NCI-H2227 treated with DMSO at 0.1 percent for 48 hours (cell line): ENCODE results near the gene C20orf141.
"Not testable (repeated sequence)": the region's sequence is repeated elsewhere in the genome, so short reads cannot be mapped to it uniquely, and the experiment has no call there.

Experiments
- DNase-seq: peaks from one replicate; lab custom pipeline; 2025; lab: John Stamatoyannopoulos, UW

C20orf141 gene

GRCh38 chr20:2799688-2800520 is 14.9 kb upstream of the C20orf141 start:
- DNase-seq: peak; percentile 36

GRCh38 chr20:2800521-2801285 is 14.1 kb upstream of the C20orf141 start, which contains the start of gene CPXM1:
TSS of gene CPXM1 (minus strand) at chr20:2800627. CDS start at chr20:2800572, 55 bp downstream.
- DNase-seq: peak; percentile 62

- DNase-seq: no peak
Measured at GRCh38 chr20:2801286-2801728, 13.5 kb upstream of the C20orf141 start.

- DNase-seq: no peak
Measured at GRCh38 chr20:2804041-2804828, 10.6 kb upstream of the C20orf141 start.

- no peak for DNase-seq
Measured at GRCh38 chr20:2804852-2805688, 9.7 kb upstream of the C20orf141 start.

- no peak for DNase-seq
Measured at GRCh38 chr20:2805689-2806350, 9.0 kb upstream of the C20orf141 start.

- no peak for DNase-seq
Measured at GRCh38 chr20:2806351-2806701, 8.5 kb upstream of the C20orf141 start.

GRCh38 chr20:2807019-2807418 is 7.8 kb upstream of the C20orf141 start:
- no peak for DNase-seq

GRCh38 chr20:2807929-2808328 is 6.9 kb upstream of the C20orf141 start:
- not testable (repeated sequence) for DNase-seq

GRCh38 chr20:2809690-2810089 is 5.1 kb upstream of the C20orf141 start:
- no peak for DNase-seq

- no peak for DNase-seq
Measured at GRCh38 chr20:2812189-2812588, 2.6 kb upstream of the C20orf141 start.

GRCh38 chr20:2814076-2814475 is 711 bp upstream of the C20orf141 start:
- DNase-seq: no peak

- no peak for DNase-seq
Measured at GRCh38 chr20:2815242-2815900, 584 bp downstream of the C20orf141 start.

- no peak for DNase-seq
Measured at GRCh38 chr20:2816030-2816582, 1.3 kb downstream of the C20orf141 start, which contains the start of gene TMEM239. TSS of gene TMEM239 (plus strand) at chr20:2816364. CDS start at chr20:2816555, 191 bp downstream.

- DNase-seq: no peak
Measured at GRCh38 chr20:2816583-2817340, 2.0 kb downstream of the C20orf141 start.

- DNase-seq: no peak
Measured at GRCh38 chr20:2817341-2817726, 2.5 kb downstream of the C20orf141 start.

- no peak for DNase-seq
Measured at GRCh38 chr20:2817891-2818595, 3.3 kb downstream of the C20orf141 start.

GRCh38 chr20:2820084-2820895 is 5.5 kb downstream of the C20orf141 start:
- DNase-seq: no peak
